Thyroid gland (tissue), 4 donors: ENCODE data around the gene IFNGR2. TPM values are rescaled to one million over a fixed set of nuclear protein-coding genes. Genes with fewer than 3 reads are reported as not detected.
"Not testable (repeated sequence)": the region's sequence is repeated elsewhere in the genome, so short reads cannot be mapped to it uniquely, and the experiment has no call there.

Experiments
- DNase-seq, 2 donors: peaks; one replicate each; pipeline ENCODE4 v3.0.0-alpha.2; 2019
- H3K27ac ChIP-seq, 3 donors: fragments of 200-600 bp; sonication (generic); 1 replicate in 2 of 3; 2 replicates in 1 of 3; pipeline ENCODE4 v1.5.1; 2016 to 2019; ENCODE audit warnings: mild to moderate bottlenecking in 1 of 3, moderate library complexity in 1 of 3
- H3K27me3 ChIP-seq: fragments of 200-600 bp; sonication (generic); one replicate; pipeline ENCODE4 v1.5.1; 2019
- H3K36me3 ChIP-seq, 2 donors: fragments of 200-600 bp; sonication (generic); one replicate each; pipeline ENCODE4 v1.5.1; 2016 to 2019
- H3K4me1 ChIP-seq, 2 donors: fragments of 200-600 bp; sonication (generic); one replicate each; pipeline ENCODE4 v1.5.1; 2017 to 2019
- H3K4me3 ChIP-seq, 3 donors: fragments of 200-600 bp; sonication (generic); replicated peaks in 1 of 3; 1 replicate in 2 of 3; 2 replicates in 1 of 3; pipeline ENCODE4 v1.5.1; 2016; ENCODE audit warnings: mild to moderate bottlenecking in 1 of 3
- H3K9me3 ChIP-seq: fragments of 200-600 bp; sonication (generic); one replicate; pipeline ENCODE4 v1.5.1; 2017
- POLR2A ChIP-seq, 2 donors: fragments of 450-650 bp; IDR thresholded peaks; one replicate each; pipeline ENCODE4 v1.6.1; 2017; ENCODE audit warnings: antibody characterized with exemption in 2 of 2, mild to moderate bottlenecking in 2 of 2, moderate library complexity in 1 of 2
- whole genome bisulfite sequencing, 2 donors: methylation state at CpG; one replicate each; pipeline ENCODE4 v1.1.5; 2017; 5-methylcytosine and 5-hydroxymethylcytosine counted together
- intact Hi-C: fragments of 100-400 bp; cut with DNase I; formaldehyde crosslinking; loops from one replicate; pipeline ENCODE4 v1.15.1; 2023
- total RNA-seq, 4 donors: library from RNA; depleted of rRNA; stranded (reverse); fragments of >200 nt; gene quantifications; one replicate each; pipeline ENCODE4 v1.2.3, GENCODE V29; 2016
- TF ChIP-seq, protein P1 (sequence below), 6 experiments: fragments of 200-600 bp in 3 of 6; fragments of 450-650 bp in 3 of 6; sonication (generic) in 3 of 6; IDR thresholded peaks; one replicate each; pipeline ENCODE4 v1.5.1; 2016 to 2019; ENCODE audit warnings: antibody characterized with exemption in 6 of 6, mild to moderate bottlenecking in 2 of 6, inconsistent platforms in 1 of 6, moderate library complexity in 1 of 6

The IFNGR2 gene
- total RNA-seq, 4 donors from 2014 or later: 64.9 to 100 (median 79.0) TPM

DNA sequence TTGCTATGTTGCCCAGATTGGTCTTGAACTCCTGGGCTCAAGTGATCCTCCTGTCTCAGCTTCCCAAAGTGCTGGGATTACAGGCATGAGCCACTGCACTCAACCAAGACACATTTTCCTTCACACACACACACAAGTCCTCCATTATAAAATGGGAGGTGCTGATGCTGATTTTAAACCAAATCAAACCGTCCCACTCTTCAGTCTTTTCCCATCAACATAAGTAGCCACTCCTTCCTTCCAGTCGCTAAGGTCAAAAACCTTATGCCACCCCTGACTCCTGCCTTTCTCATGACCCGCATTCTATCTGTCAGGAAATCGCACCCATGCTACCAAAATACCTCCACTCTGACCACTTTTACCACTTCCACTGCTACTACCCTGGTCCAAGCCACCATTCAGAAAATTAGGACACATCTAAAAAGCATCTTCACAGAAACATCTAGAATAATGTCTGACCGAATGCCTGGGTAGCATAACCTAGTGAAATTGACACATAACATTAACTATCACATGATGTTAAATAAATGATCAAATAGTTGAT, 28.0 kb upstream of the IFNGR2 start:
- 73 to 76% methylated on average over 5 of the region's 5 CpGs for WGBS, 2 donors
- Histone ChIP-seq H3K4me3 (no peak overlapping the region), H3K36me3 (no peaks in the 10 kb centered on the region), H3K9me3 (no peaks in the 10 kb centered on the region), H3K27ac (no peak overlapping the region), H3K4me1 (peaks cover 0 to 8% of the 10 kb centered on the region in 2 donors), H3K27me3 (no peaks in the 10 kb centered on the region)
- intact Hi-C loops: no loop called here
- TF ChIP-seq POLR2A (IDR thresholded peaks at IDR 0.05): no peak
- TF ChIP-seq, protein P1, sequence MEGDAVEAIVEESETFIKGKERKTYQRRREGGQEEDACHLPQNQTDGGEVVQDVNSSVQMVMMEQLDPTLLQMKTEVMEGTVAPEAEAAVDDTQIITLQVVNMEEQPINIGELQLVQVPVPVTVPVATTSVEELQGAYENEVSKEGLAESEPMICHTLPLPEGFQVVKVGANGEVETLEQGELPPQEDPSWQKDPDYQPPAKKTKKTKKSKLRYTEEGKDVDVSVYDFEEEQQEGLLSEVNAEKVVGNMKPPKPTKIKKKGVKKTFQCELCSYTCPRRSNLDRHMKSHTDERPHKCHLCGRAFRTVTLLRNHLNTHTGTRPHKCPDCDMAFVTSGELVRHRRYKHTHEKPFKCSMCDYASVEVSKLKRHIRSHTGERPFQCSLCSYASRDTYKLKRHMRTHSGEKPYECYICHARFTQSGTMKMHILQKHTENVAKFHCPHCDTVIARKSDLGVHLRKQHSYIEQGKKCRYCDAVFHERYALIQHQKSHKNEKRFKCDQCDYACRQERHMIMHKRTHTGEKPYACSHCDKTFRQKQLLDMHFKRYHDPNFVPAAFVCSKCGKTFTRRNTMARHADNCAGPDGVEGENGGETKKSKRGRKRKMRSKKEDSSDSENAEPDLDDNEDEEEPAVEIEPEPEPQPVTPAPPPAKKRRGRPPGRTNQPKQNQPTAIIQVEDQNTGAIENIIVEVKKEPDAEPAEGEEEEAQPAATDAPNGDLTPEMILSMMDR (IDR thresholded peaks at IDR 0.05): no peak
- DNase-seq: no peak

DNA sequence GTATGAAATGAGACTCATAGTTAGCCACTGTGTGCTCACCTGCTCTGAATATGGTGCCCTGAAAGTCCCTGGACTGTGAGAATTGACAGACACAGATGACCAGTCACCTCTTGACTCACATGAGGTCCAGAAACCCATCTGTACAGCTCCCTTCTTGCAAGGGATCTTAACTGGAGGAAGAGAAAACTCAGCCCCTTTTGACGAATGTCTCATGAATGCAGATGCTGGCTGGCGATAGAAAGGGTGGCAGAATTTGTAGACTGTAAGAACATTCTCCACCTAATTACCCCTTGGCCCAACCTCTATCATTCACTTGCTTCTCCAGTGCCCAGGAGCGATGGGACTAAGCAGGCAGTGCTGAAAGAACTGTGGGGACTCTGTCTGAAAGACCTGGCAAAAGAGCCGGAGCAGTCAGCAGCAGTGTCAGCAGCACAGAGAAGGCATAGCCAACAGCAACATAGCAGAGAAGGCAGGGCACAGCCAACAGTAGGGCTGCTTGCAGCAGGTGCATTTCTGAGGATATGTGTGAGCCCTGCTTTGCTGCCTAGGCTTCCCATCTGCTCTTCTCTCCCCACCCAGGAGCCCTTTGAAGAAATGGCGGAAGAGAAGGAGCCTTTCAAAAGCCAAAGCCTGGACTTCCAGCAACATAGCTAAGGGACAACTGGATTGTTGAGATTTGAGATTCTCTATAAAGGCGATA, 25.8 kb upstream of the IFNGR2 start:
- Histone ChIP-seq H3K4me1 (peaks cover 0 to 20% of the 10 kb centered on the region in 2 donors), H3K36me3 (no peaks in the 10 kb centered on the region), H3K27ac (no peak overlapping the region), H3K27me3 (no peaks in the 10 kb centered on the region), H3K4me3 (no peak overlapping the region), H3K9me3 (no peaks in the 10 kb centered on the region)
- intact Hi-C loops: no loop called here
- no peak for DNase-seq
- no peak for TF ChIP-seq POLR2A (IDR thresholded peaks at IDR 0.05)
- TF ChIP-seq, protein P1 (IDR thresholded peaks at IDR 0.05): no peak
- WGBS, 2 donors: 88 to 93% methylated on average over 6 of the region's 6 CpGs

DNA sequence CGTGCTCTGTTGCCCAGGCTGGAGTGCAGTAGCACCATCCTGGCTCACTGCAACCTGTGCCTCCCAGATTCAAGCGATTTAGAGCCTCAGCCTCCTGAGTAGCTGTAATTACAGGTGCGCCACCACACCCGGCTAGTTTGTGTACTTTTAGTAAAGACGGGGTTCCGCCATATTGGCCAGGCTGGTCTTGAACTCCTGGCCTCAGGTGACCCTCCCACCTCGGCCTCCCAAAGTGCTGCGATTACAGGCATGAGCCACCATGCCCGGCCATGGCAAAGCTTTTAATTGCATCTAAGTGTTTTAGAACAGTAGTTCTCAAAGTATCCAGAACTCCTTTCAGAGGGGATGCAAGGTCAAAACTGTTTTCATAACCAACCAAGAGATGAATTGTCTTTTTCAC, 25.1 kb upstream of the IFNGR2 start:
- intact Hi-C loops: no loop called here
- Histone ChIP-seq H3K36me3 (no peaks in the 10 kb centered on the region), H3K9me3 (no peaks in the 10 kb centered on the region), H3K4me1 (peaks cover 0 to 27% of the 10 kb centered on the region in 2 donors), H3K27ac (no peak overlapping the region), H3K4me3 (no peak overlapping the region), H3K27me3 (no peaks in the 10 kb centered on the region)
- 88 to 98% methylated on average over 9 of the region's 9 CpGs for WGBS, 2 donors
- DNase-seq: no peak
- no peak for TF ChIP-seq POLR2A (IDR thresholded peaks at IDR 0.05)
- TF ChIP-seq, protein P1 (IDR thresholded peaks at IDR 0.05): no peak

DNA sequence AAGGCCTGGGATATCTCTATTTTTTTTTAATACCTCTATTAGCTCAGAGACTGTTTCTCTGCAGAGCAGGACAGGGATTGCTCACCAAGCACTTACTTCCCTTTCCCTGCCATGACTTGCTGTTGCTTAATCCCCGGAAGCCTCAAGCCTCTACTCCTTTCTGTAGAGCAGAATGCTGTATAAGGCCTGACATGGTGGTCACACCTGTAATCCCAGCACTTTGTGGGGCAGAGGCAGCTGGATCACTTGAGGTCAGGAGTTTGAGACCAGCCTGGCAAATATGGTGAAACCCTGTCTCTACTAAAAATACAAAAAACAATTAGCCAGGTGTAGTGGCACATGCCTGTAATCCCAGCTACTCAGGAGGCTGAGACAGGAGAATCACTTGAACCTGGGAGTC, 23.3 kb upstream of the IFNGR2 start:
- Histone ChIP-seq H3K4me1 (peaks cover 0 to 24% of the 10 kb centered on the region in 2 donors), H3K27ac (peak overlapping the region; percentile 25 to 49 (median 40))
- H3K4me3 ChIP-seq, intact Hi-C loops, H3K36me3 ChIP-seq, H3K9me3 ChIP-seq, H3K27me3 ChIP-seq, DNase-seq: not testable (repeated sequence)
- WGBS, 2 donors: 33 to 64% methylated on average over 1 of the region's 1 CpG

DNA sequence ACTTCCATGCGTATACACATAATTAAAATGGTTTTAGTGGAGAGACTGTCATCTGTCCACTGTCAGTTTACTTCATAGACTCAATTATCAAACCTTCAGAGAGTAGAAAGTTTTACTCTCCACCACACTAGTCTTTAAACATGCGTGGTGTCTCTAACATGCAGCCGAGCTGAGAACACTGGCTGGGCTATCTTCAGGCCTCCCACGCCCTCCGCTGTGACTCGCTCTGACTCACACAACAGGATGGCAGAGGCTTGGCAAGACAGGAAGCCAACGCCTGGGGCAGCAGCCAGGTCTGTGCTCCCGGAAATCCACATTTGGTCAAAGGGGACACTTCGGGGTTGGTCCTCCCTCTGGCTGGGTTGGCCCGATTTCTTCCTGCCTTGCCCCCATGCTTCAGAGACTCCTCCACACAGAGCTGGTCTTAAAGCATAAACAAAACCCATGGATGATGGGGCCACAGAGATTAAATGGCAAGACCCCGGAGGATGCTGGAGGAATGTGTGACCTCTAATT, 22.7 kb upstream of the IFNGR2 start:
- H3K4me3 ChIP-seq: no peak overlapping the region
- WGBS, 2 donors: 77 to 79% methylated on average over 5 to 11 of the region's 11 CpGs
- no peak for TF ChIP-seq POLR2A (IDR thresholded peaks at IDR 0.05)
- TF ChIP-seq, protein P1 (IDR thresholded peaks at IDR 0.05): no peak
- peak overlapping the region; percentile 25 to 49 (median 40) for H3K27ac ChIP-seq
- no peaks in the 10 kb centered on the region for H3K27me3 ChIP-seq
- DNase-seq: peak; percentile 54 to 57
- peaks cover 0 to 24% of the 10 kb centered on the region in 2 donors for H3K4me1 ChIP-seq
- no peaks in the 10 kb centered on the region for H3K9me3 ChIP-seq
- intact Hi-C loops: no loop called here
- H3K36me3 ChIP-seq: no peaks in the 10 kb centered on the region

DNA sequence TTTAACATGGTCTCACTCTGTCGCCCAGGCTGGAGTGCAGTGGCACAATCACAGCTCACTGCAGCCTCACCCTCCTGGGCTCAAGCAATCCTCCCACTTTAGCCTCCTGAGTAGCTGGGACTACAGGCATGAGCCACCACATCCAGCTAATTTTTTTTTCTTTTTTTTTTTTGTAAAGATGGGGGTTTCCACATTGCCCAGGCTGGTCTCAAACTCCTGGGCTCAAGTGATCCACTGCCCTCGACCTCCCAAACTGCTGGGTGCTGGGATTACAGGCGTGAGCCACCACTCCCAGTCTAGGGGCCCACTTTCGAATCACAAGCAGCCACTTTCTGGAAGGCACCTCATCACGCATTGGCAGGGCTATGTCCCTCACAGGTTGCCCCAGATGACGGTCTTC, 21.8 kb upstream of the IFNGR2 start:
- intact Hi-C loops, H3K36me3 ChIP-seq, H3K9me3 ChIP-seq, H3K4me3 ChIP-seq, H3K27me3 ChIP-seq, DNase-seq, H3K27ac ChIP-seq: not testable (repeated sequence)
- 95 to 98% methylated on average over 6 of the region's 6 CpGs for whole genome bisulfite sequencing, 2 donors
- H3K4me1 ChIP-seq: peaks cover 0 to 24% of the 10 kb centered on the region in 2 donors
